HepG2 (cell line): ENCODE results near the gene TUBB3. TPM values are rescaled to one million over a fixed set of nuclear protein-coding genes. Genes with fewer than 3 reads are reported as not detected.

Experiments used
- BRF2 ChIP-seq: sonication (generic); formaldehyde crosslinking; IDR thresholded peaks from 2 replicates; pipeline ENCODE4 v1.8.1; 2022; ENCODE audit warnings: mild to moderate bottlenecking, missing genetic modification reagents
- GTF3A ChIP-seq: sonication (generic); formaldehyde crosslinking; conservative IDR thresholded peaks from 2 replicates; pipeline ENCODE4 v1.4.0; 2020; ENCODE audit warnings: mild to moderate bottlenecking, missing genetic modification reagents
- POGZ ChIP-seq: sonication (generic); formaldehyde crosslinking; IDR thresholded peaks from 2 replicates; pipeline ENCODE4 v1.4.0; 2020; ENCODE audit warnings: mild to moderate bottlenecking, missing genetic modification reagents
- POLR2AphosphoS5 ChIP-seq: IDR thresholded peaks from 2 replicates; pipeline ENCODE4 v1.6.1; 2012; ENCODE audit warnings: low read depth, low read length
- SMYD3 ChIP-seq: sonication (generic); formaldehyde crosslinking; IDR thresholded peaks from 2 replicates; pipeline ENCODE4 v1.8.1; 2023; ENCODE audit warnings: mild to moderate bottlenecking, missing genetic modification reagents
- SNRNP70 ChIP-seq: fragments of 200-400 bp; formaldehyde crosslinking; IDR thresholded peaks from 2 replicates; pipeline ENCODE4 v1.6.1; 2017; ENCODE audit warnings: mild to moderate bottlenecking, low read depth, low read length, moderate library complexity
- THAP7 ChIP-seq: sonication (generic); formaldehyde crosslinking; IDR thresholded peaks from 2 replicates; pipeline ENCODE4 v1.8.1; 2023; ENCODE audit warnings: mild to moderate bottlenecking, missing genetic modification reagents
- ZNF335 ChIP-seq: sonication (generic); formaldehyde crosslinking; IDR thresholded peaks from 2 replicates; pipeline ENCODE4 v1.4.0; 2020; ENCODE audit warnings: missing genetic modification reagents
- ZNF556 ChIP-seq: sonication (generic); formaldehyde crosslinking; IDR thresholded peaks from 2 replicates; pipeline ENCODE4 v1.4.0; 2020; ENCODE audit warnings: mild to moderate bottlenecking, missing genetic modification reagents, borderline replicate concordance
- polyA plus RNA-seq, 8 experiments: library from polyadenylated mRNA; depleted of rRNA in 3 of 8; stranded (reverse) in 7 of 8; unstranded in 1 of 8; fragments of >200 nt; fragmentation: Illumina TruSeq in 4 of 8; extraction: Trizol in 4 of 8; gene quantifications; 2 replicates each; pipeline versions ENCODE4 v1.2.1 to v1.2.3, GENCODE V29; 2011 to 2016; ENCODE audit warnings: low read depth in 4 of 8, missing spikeins in 1 of 8, mixed read lengths in 1 of 8; ENCODE audit not compliant: insufficient read depth in 1 of 8
- total RNA-seq, 5 experiments: library from RNA; depleted of rRNA; stranded (reverse); fragments of >200 nt; fragmentation: Illumina TruSeq; extraction: Trizol; gene quantifications; 2 replicates each; pipeline ENCODE4 v1.2.3, GENCODE V29; 2016; ENCODE audit warnings: low read depth in 1 of 5
- TF ChIP-seq, protein P1 (sequence below): sonication (generic); formaldehyde crosslinking; conservative IDR thresholded peaks from 2 replicates; pipeline ENCODE4 v1.4.0; 2020; ENCODE audit warnings: missing genetic modification reagents
- TF ChIP-seq, protein P2 (sequence below): fragments of 450-650 bp; IDR thresholded peaks from 2 replicates; pipeline ENCODE4 v1.6.1; 2016

TUBB3 gene
- total and polyA plus RNA-seq, 2 of the 13 experiments (the other 11 are each of a cell fraction or from before 2014, with no cell fraction given) = 110 to 185 TPM

DNA sequence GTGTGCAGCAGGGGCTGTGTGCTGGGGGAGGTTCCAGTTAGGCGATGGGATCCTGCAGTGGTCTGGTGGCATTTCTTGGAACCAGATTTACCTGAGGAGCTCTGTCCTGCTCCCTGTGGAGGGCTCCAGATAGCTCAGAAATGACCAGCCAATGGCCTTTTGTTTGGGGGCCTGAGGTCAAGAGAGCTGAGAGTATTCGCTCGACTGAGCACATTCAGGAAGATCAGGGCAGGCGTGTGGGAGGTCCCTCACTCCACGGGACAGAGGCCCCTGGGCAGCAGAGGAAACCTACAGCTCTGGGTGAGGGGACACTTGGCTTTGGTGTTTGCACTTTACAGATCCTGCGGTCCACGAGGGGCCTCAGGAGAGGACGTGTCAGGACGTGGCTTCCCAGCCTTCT lies 43.6 kb downstream of the TUBB3 start (continued):
- TF ChIP-seq, protein P1, sequence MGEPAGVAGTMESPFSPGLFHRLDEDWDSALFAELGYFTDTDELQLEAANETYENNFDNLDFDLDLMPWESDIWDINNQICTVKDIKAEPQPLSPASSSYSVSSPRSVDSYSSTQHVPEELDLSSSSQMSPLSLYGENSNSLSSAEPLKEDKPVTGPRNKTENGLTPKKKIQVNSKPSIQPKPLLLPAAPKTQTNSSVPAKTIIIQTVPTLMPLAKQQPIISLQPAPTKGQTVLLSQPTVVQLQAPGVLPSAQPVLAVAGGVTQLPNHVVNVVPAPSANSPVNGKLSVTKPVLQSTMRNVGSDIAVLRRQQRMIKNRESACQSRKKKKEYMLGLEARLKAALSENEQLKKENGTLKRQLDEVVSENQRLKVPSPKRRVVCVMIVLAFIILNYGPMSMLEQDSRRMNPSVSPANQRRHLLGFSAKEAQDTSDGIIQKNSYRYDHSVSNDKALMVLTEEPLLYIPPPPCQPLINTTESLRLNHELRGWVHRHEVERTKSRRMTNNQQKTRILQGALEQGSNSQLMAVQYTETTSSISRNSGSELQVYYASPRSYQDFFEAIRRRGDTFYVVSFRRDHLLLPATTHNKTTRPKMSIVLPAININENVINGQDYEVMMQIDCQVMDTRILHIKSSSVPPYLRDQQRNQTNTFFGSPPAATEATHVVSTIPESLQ (CRISPR knock-in tag) = no peak
- TF ChIP-seq POLR2AphosphoS5 (no peak), ZNF556 (CRISPR knock-in tag) (no peak), GTF3A (CRISPR knock-in tag) (no peak), POGZ (no peak), SMYD3 (CRISPR knock-in tag) (no peak), ZNF335 (CRISPR knock-in tag) (no peak), BRF2 (no peak), SNRNP70 (no peak), THAP7 (CRISPR knock-in tag) (no peak)
- TF ChIP-seq, protein P2, sequence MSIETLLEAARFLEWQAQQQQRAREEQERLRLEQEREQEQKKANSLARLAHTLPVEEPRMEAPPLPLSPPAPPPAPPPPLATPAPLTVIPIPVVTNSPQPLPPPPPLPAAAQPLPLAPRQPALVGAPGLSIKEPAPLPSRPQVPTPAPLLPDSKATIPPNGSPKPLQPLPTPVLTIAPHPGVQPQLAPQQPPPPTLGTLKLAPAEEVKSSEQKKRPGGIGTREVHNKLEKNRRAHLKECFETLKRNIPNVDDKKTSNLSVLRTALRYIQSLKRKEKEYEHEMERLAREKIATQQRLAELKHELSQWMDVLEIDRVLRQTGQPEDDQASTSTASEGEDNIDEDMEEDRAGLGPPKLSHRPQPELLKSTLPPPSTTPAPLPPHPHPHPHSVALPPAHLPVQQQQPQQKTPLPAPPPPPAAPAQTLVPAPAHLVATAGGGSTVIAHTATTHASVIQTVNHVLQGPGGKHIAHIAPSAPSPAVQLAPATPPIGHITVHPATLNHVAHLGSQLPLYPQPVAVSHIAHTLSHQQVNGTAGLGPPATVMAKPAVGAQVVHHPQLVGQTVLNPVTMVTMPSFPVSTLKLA = no peak
